ENCODE measurements around the gene CARD18.

Gene CARD18

GRCh38 chr11:105142167-105142566 is 2.6 kb upstream of the CARD18 start:
- H3K4me3 ChIP-seq (ENCODE audit: low read length): no peak overlapping the region
- DNase-seq (ENCODE audit: low read depth): no peak
- no peak for TF ChIP-seq CTCF (IDR thresholded peaks at IDR 0.05; ENCODE audit: insufficient read depth, low read depth, low read length, missing control alignments)

GRCh38 chr11:105137286-105137685 is 2.3 kb downstream of the CARD18 start:
- no peak overlapping the region for H3K4me3 ChIP-seq (ENCODE audit: low read length)
- no peak for TF ChIP-seq CTCF (IDR thresholded peaks at IDR 0.05; ENCODE audit: insufficient read depth, low read depth, low read length, missing control alignments)
- peak; percentile 63 for DNase-seq (ENCODE audit: low read depth)

GRCh38 chr11:105135883-105136282 is 3.7 kb downstream of the CARD18 start:
- H3K4me3 ChIP-seq (ENCODE audit: low read length): no peak overlapping the region
- TF ChIP-seq CTCF (IDR thresholded peaks at IDR 0.05; ENCODE audit: insufficient read depth, low read depth, low read length, missing control alignments): no peak
- no peak for DNase-seq (ENCODE audit: low read depth)

GRCh38 chr11:105132716-105133511 is 6.7 kb downstream of the CARD18 start:
- H3K4me3 ChIP-seq (ENCODE audit: low read length): no peak overlapping the region
- TF ChIP-seq CTCF (IDR thresholded peaks at IDR 0.05; ENCODE audit: insufficient read depth, low read depth, low read length, missing control alignments): no peak
- peak; percentile 87 for DNase-seq (ENCODE audit: low read depth)

- DNase-seq (ENCODE audit: low read depth): peak; percentile 90
- H3K4me3 ChIP-seq (ENCODE audit: low read length): no peak overlapping the region
Measured at GRCh38 chr11:105130189-105130813, 9.3 kb downstream of the CARD18 start.

GRCh38 chr11:105124756-105125155 is 14.8 kb downstream of the CARD18 start:
- H3K4me3 ChIP-seq (ENCODE audit: low read length): no peak overlapping the region
- TF ChIP-seq CTCF (IDR thresholded peaks at IDR 0.05; ENCODE audit: insufficient read depth, low read depth, low read length, missing control alignments): no peak
- DNase-seq (ENCODE audit: low read depth): no peak

More at GRCh38 chr11:105130189-105130813, 9.3 kb downstream of the CARD18 start:
- TF ChIP-seq CTCF (IDR thresholded peaks at IDR 0.05; ENCODE audit: insufficient read depth, low read depth, low read length, missing control alignments): peak; percentile 9
